GM23248 (cell line): ENCODE data around the gene AZGP1. TPM values are rescaled to one million over a fixed set of nuclear protein-coding genes. Genes with fewer than 3 reads are reported as not detected.
A peak's percentile ranks its signal among the peaks of the same experiment; 100 is the strongest.
"Not testable (repeated sequence)": the region's sequence is repeated elsewhere in the genome, so short reads cannot be mapped to it uniquely, and the experiment has no call there.

Experiments used
- DNase-seq: peaks from one replicate; pipeline ENCODE4 v3.0.0-alpha.2; 2015
- H2AFZ ChIP-seq: fragments of 200-600 bp; sonication (generic); 2 replicates; pipeline ENCODE4 v1.6.1; 2016; ENCODE audit warnings: antibody characterized with exemption
- H3F3A ChIP-seq: fragments of 200-600 bp; sonication (generic); 2 replicates; pipeline ENCODE4 v1.6.1; 2016; ENCODE audit warnings: mild to moderate bottlenecking, antibody characterized with exemption, mixed run types; ENCODE audit not compliant: insufficient read depth
- H3K27ac ChIP-seq: fragments of 200-600 bp; sonication (generic); 2 replicates; pipeline ENCODE4 v1.5.1; 2016; ENCODE audit warnings: mild to moderate bottlenecking
- H3K27me3 ChIP-seq: fragments of 200-600 bp; sonication (generic); replicated peaks from 2 replicates; pipeline ENCODE4 v1.6.1; 2016; ENCODE audit warnings: mild to moderate bottlenecking; ENCODE audit not compliant: insufficient read depth
- H3K36me3 ChIP-seq: fragments of 200-600 bp; sonication (generic); 2 replicates; pipeline ENCODE4 v1.6.1; 2016; ENCODE audit warnings: low read depth, mild to moderate bottlenecking
- H3K4me1 ChIP-seq: fragments of 200-600 bp; sonication (generic); 2 replicates; pipeline ENCODE4 v1.6.1; 2016; ENCODE audit warnings: mild to moderate bottlenecking; ENCODE audit not compliant: insufficient read depth
- H3K4me2 ChIP-seq: fragments of 200-600 bp; sonication (generic); one replicate; pipeline ENCODE4 v1.6.1; 2016; ENCODE audit warnings: mild to moderate bottlenecking; ENCODE audit not compliant: unreplicated experiment
- H3K4me3 ChIP-seq: fragments of 200-600 bp; sonication (generic); 2 replicates; pipeline ENCODE4 v1.5.1; 2016; ENCODE audit warnings: mild to moderate bottlenecking
- H3K79me2 ChIP-seq: fragments of 200-600 bp; sonication (generic); 2 replicates; pipeline ENCODE4 v1.6.1; 2016; ENCODE audit warnings: mild to moderate bottlenecking; ENCODE audit not compliant: insufficient read depth
- H3K9ac ChIP-seq: fragments of 200-600 bp; sonication (generic); 2 replicates; pipeline ENCODE4 v1.6.1; 2016; ENCODE audit warnings: mild to moderate bottlenecking
- H3K9me2 ChIP-seq: fragments of 200-600 bp; sonication (generic); 2 replicates; pipeline ENCODE4 v1.6.1; 2016; ENCODE audit warnings: mixed run types, mild to moderate bottlenecking, moderate library complexity; ENCODE audit not compliant: insufficient read depth
- H3K9me3 ChIP-seq: fragments of 200-600 bp; sonication (generic); one replicate; pipeline ENCODE4 v1.6.1; 2017; ENCODE audit warnings: low read depth
- H4K20me1 ChIP-seq: fragments of 200-600 bp; sonication (generic); 2 replicates; pipeline ENCODE4 v1.6.0; 2016; ENCODE audit not compliant: insufficient read depth
- EZH2 ChIP-seq: fragments of 200-600 bp; sonication (generic); IDR thresholded peaks from 2 replicates; pipeline ENCODE4 v1.6.1; 2018; ENCODE audit warnings: antibody characterized with exemption, mild to moderate bottlenecking; ENCODE audit not compliant: insufficient read depth, poor library complexity, severe bottlenecking
- EZH2phosphoT487 ChIP-seq: fragments of 200-600 bp; sonication (generic); IDR thresholded peaks from 2 replicates; pipeline ENCODE4 v1.6.1; 2018; ENCODE audit warnings: antibody characterized with exemption, moderate library complexity, mild to moderate bottlenecking, low read depth; ENCODE audit not compliant: insufficient read depth
- WGBS, 2 experiments: methylation state at CpG; one replicate each; pipeline ENCODE4 v1.1.6; 2015 to 2017; ENCODE audit warnings: low lambda C conversion rate in 2 of 2, low coverage in 1 of 2; ENCODE audit errors: missing lambda C conversion rate in 2 of 2; 5-methylcytosine and 5-hydroxymethylcytosine counted together
- in situ Hi-C: fragments of 300-500 bp; cut with MboI; formaldehyde crosslinking; loops from 2 replicates; pipeline ENCODE4 v1.15.0; 2020
- polyA plus RNA-seq: library from polyadenylated mRNA; unstranded; fragments of >200 nt; fragmentation: Nextera tagmentation; extraction: Ambion mirVana; gene quantifications from 2 replicates; pipeline ENCODE4 v1.2.1, GENCODE V29; 2016
- total RNA-seq: library from RNA; depleted of rRNA; stranded (reverse); fragments of >200 nt; shearing (Covaris generic); gene quantifications from 2 replicates; pipeline ENCODE4 v1.2.3, GENCODE V29; 2014

The AZGP1 gene
- total and polyA plus RNA-seq, 2 experiments from 2014 or later, result not detected

- no peaks in the 10 kb centered on the region for H3K4me1 ChIP-seq
- no peaks in the 10 kb centered on the region for H3F3A ChIP-seq
- H3K4me2 ChIP-seq, result no peak overlapping the region
- H3K36me3 ChIP-seq, result no peaks in the 10 kb centered on the region
- H3K9me2 ChIP-seq, result no peaks in the 10 kb centered on the region
- H3K9me3 ChIP-seq, result no peaks in the 10 kb centered on the region
- no peaks in the 10 kb centered on the region for H4K20me1 ChIP-seq
- TF ChIP-seq EZH2 (no peak), EZH2phosphoT487 (no peak)
- no peak overlapping the region for H3K9ac ChIP-seq
- H3K27ac ChIP-seq, result no peak overlapping the region
- no peak overlapping the region for H3K4me3 ChIP-seq
- in situ Hi-C loops, result no loop called here
- H3K79me2 ChIP-seq, result no peaks in the 10 kb centered on the region
- WGBS, 2 experiments, result 17 to 24% methylated on average over 2 of the region's 2 CpGs
- DNase-seq, result no peak
- H3K27me3 ChIP-seq, result peaks cover 14% of the 10 kb centered on the region
- no peak overlapping the region for H2AFZ ChIP-seq
These were observed 37.5 kb downstream of the AZGP1 start for GRCh38 chr7:99938296-99938695.

DNA sequence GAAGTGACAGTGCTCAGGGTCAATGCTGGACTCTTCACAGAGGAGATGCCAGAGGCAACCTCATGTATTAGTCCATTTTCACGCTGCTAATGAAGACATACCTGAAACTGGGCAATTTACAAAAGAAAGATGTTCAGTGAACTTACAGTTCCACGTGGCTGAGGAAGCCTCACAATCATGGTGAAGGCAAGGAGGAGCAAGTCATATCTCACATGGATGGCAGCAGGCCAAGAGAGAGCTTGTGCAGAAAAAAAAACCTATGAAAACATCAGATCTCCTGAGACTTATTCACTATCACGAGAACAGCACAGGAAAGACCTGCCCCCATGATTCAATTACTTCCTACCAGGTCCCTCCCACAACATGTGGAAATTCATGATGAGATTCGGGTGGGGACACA lies 40.8 kb downstream of the AZGP1 start:
- H3K9me2 ChIP-seq, H3K9me3 ChIP-seq, H3K36me3 ChIP-seq, H3F3A ChIP-seq, in situ Hi-C loops, H3K27ac ChIP-seq, H3K4me3 ChIP-seq, H4K20me1 ChIP-seq, H3K4me1 ChIP-seq, H3K4me2 ChIP-seq, H3K79me2 ChIP-seq, H2AFZ ChIP-seq, H3K27me3 ChIP-seq, H3K9ac ChIP-seq: not testable (repeated sequence)
- WGBS, 2 experiments, result 8 to 13% methylated on average over 4 of the region's 4 CpGs
- DNase-seq, result peak; percentile 15

DNA sequence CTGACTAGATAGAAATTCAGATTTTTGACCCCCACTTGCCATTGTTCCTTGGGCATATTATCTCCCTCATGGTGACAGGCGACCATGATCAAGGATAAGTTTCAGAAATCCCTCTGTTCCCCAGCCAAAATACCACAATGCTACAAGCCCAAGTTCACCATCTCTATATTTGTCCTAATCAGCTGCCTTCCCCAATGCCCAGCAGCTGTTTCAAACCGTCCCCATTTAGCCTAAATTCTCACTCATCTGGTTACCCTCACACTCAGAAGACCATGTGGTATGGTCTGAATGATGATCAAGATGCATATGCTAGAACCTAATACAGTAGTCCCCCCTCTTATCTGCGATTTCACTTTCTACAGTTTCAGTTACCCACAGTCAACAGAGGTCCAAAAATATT lies 45.5 kb downstream of the AZGP1 start:
- WGBS, 2 experiments, result 77 to 79% methylated on average over 3 of the region's 3 CpGs

GRCh38 chr7:99929730-99930053 lies 46.1 kb downstream of the AZGP1 start:
- H3K27ac ChIP-seq, result no peak overlapping the region
- H3K4me1 ChIP-seq, result no peaks in the 10 kb centered on the region
- H3K9me2 ChIP-seq, result no peaks in the 10 kb centered on the region
- H3K36me3 ChIP-seq, result no peaks in the 10 kb centered on the region
- no peak for TF ChIP-seq EZH2
- no peak for TF ChIP-seq EZH2phosphoT487
- 2 to 9% methylated on average over 2 of the region's 2 CpGs for WGBS, 2 experiments
- no peaks in the 10 kb centered on the region for H4K20me1 ChIP-seq
- H3K4me2 ChIP-seq, result peak overlapping the region; percentile 62
- no peaks in the 10 kb centered on the region for H3K79me2 ChIP-seq
- peaks cover 5% of the 10 kb centered on the region for H3K27me3 ChIP-seq
- in situ Hi-C loops, result no loop called here
- H3K4me3 ChIP-seq, result peak overlapping the region; percentile 58
- no peak for DNase-seq
- no peaks in the 10 kb centered on the region for H3F3A ChIP-seq
- H3K9ac ChIP-seq, result 0 out of 2 replicates have a peak overlapping the region, but pooled peaks have one; percentile 13
- H3K9me3 ChIP-seq, result no peaks in the 10 kb centered on the region
- peak overlapping the region; percentile 63 for H2AFZ ChIP-seq

More for the DNA sequence above, 45.5 kb downstream of the AZGP1 start:
- no peak overlapping the region for H2AFZ ChIP-seq
- no peak for DNase-seq
- H3K79me2 ChIP-seq, result no peaks in the 10 kb centered on the region
- TF ChIP-seq EZH2phosphoT487 (no peak), EZH2 (no peak)
- no peak overlapping the region for H3K4me3 ChIP-seq
- no peaks in the 10 kb centered on the region for H3K9me2 ChIP-seq
- no peak overlapping the region for H3K27ac ChIP-seq
- no peaks in the 10 kb centered on the region for H3K9me3 ChIP-seq
- no peaks in the 10 kb centered on the region for H4K20me1 ChIP-seq
- no peaks in the 10 kb centered on the region for H3K4me1 ChIP-seq
- peaks cover 5% of the 10 kb centered on the region for H3K27me3 ChIP-seq
- in situ Hi-C loops, result no loop called here
- no peaks in the 10 kb centered on the region for H3F3A ChIP-seq
- H3K36me3 ChIP-seq, result no peaks in the 10 kb centered on the region
- no peak overlapping the region for H3K9ac ChIP-seq
- H3K4me2 ChIP-seq, result no peak overlapping the region

DNA sequence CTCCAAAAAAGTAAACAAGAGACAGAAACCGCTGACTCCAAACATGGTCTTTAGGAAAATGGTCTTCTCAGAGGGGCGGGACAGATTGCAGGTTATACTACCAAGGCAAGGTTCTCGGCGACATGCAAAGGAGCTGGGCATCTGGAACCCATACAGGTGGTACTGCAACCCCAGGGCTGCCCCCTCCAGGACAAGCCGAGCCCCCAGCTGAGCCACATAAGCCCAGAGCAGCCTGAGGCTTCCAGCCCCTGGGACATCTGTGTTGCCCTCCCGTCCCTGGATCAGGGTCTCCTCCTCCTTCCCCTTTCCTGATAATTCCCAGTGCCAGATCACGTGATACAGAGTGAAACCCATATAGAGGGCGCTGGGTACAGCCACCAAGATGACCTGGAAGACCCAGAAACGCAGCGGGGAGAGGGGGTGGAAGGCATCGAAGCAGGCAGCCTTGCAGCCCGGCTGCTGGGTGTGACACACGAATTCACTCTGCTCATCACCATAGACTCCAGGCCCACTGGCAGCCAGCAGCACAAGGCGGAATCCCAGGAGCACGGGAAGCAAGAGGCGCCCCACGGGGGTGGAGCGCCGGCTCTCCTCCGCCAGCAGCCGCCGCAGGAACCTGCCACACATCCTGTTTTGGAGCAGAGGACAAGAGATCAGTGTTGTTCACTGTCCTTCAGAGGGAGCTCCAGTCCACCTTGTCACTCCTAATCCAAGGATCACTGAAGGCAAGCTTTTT lies 46.7 kb downstream of the AZGP1 start, which contains the start of gene GJC3:
Gene GJC3 (minus strand): TSS at position 627 of the 736 bp plus-strand sequence. CDS start 0 bp downstream, at position 627.
- Histone ChIP-seq H3K4me2 (peak within 1 kb of the TSS; percentile 62), H3K9me2 (no peaks in the 10 kb centered on the region), H2AFZ (peak within 1 kb of the TSS; percentile 63), H3K9ac (0 out of 2 replicates have a peak within 1 kb of the TSS, but pooled peaks have one; percentile 13), H3F3A (no peaks in the 10 kb centered on the region), H4K20me1 (no peaks in the 10 kb centered on the region), H3K36me3 (no peaks in the 10 kb centered on the region), H3K79me2 (no peaks in the 10 kb centered on the region), H3K4me3 (peak within 1 kb of the TSS; percentile 58), H3K27me3 (peaks cover 5% of the 10 kb centered on the region), H3K9me3 (no peaks in the 10 kb centered on the region), H3K27ac (no peak within 1 kb of the TSS), H3K4me1 (no peaks in the 10 kb centered on the region)
- 13 to 18% methylated on average over 21 to 22 of the region's 22 CpGs for WGBS, 2 experiments
- peak; percentile 78 for DNase-seq
- in situ Hi-C loops, result no loop called here
- TF ChIP-seq EZH2phosphoT487, result no peak
- TF ChIP-seq EZH2, result no peak
